ES-I3 (cell line): ENCODE data around the gene HABP4.
A peak's percentile ranks its signal among the peaks of the same experiment; 100 is the strongest.

ENCODE experiments used
- H3K36me3 ChIP-seq: 2 replicates; pipeline ENCODE4 v1.6.1; 2013; ENCODE audit warnings: mild to moderate bottlenecking, low read length, control low read depth, moderate library complexity; ENCODE audit not compliant: insufficient read depth
- H3K4me1 ChIP-seq: 2 replicates; pipeline ENCODE4 v1.6.1; 2013; ENCODE audit warnings: mild to moderate bottlenecking, control low read depth, low read length; ENCODE audit not compliant: insufficient read depth
- H3K9ac ChIP-seq: 2 replicates; pipeline ENCODE4 v1.6.1; 2013; ENCODE audit warnings: low read depth, mild to moderate bottlenecking, low read length, moderate library complexity
- H3K9me3 ChIP-seq: 2 replicates; pipeline ENCODE4 v1.6.1; 2013; ENCODE audit warnings: mild to moderate bottlenecking, low read length, moderate library complexity; ENCODE audit not compliant: control insufficient read depth, insufficient read depth

The HABP4 gene

DNA sequence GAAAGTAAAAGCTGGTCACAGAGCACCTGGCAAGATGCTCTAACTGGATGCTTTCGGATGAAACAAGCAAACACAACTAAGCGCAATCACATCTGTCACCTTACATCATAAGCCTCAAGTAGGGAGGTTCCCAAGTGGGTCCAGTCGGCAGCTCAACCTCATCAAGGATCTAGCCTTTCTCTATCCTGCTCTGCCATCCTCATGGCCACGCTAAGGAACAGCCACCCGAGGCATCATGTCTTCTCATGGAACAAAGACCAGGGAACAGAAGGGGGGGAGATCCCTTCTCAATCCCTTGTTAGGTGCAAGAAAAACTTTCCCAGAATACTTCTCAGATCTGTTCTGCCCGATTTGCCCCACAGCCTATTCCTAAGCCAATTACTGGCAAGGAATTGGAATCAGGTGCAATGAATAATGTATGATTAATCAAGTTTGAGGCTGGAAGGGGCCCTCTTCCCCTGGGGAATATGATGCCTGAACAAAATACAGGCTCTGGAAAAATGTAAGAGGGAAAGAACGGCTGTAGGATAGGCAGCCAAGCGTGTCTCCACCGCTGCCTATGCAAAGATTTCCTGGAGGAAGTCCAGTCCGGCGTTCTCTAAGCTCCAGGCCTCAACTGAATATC is 1.3 kb upstream of the HABP4 start:
- Histone ChIP-seq H3K9me3 (no peaks in the 10 kb centered on the region), H3K36me3 (no peaks in the 10 kb centered on the region), H3K9ac (no peak overlapping the region), H3K4me1 (peaks cover 4% of the 10 kb centered on the region; the same call in 1 of the 2 replicates)

DNA sequence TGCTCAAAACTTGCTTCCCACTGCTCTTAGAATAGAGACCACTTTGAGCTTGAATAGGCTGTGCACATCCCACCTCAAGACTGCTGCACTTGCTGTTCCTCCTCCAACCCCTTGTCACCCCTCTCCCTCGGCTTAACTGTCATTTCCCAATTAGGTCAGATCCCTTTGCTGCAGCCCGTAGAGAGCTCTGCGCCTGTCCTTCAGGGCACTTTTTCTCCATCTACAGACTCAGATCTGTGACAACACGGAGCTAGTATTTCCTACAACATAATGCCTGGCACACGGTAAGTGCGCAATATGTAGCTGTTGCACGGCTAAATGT is 485 bp upstream of the HABP4 start:
- H3K9ac ChIP-seq: peak overlapping the region; percentile 45; the same call in 1 of the 2 replicates
- peaks cover 4% of the 10 kb centered on the region; the same call in 1 of the 2 replicates for H3K4me1 ChIP-seq
- H3K9me3 ChIP-seq: no peaks in the 10 kb centered on the region
- no peaks in the 10 kb centered on the region for H3K36me3 ChIP-seq

- Histone ChIP-seq H3K9me3 (no peaks in the 10 kb centered on the region), H3K36me3 (no peaks in the 10 kb centered on the region), H3K9ac (peak overlapping the region; percentile 54), H3K4me1 (peaks cover 4% of the 10 kb centered on the region; the same call in 1 of the 2 replicates)
Measured at GRCh38 chr9:96450613-96451528, 902 bp downstream of the HABP4 start.

- H3K9me3 ChIP-seq: no peaks in the 10 kb centered on the region
- H3K9ac ChIP-seq: no peak overlapping the region
- H3K4me1 ChIP-seq: peaks cover 4% of the 10 kb centered on the region; the same call in 1 of the 2 replicates
- no peaks in the 10 kb centered on the region for H3K36me3 ChIP-seq
Measured at GRCh38 chr9:96453625-96454024, 3.7 kb downstream of the HABP4 start.

DNA sequence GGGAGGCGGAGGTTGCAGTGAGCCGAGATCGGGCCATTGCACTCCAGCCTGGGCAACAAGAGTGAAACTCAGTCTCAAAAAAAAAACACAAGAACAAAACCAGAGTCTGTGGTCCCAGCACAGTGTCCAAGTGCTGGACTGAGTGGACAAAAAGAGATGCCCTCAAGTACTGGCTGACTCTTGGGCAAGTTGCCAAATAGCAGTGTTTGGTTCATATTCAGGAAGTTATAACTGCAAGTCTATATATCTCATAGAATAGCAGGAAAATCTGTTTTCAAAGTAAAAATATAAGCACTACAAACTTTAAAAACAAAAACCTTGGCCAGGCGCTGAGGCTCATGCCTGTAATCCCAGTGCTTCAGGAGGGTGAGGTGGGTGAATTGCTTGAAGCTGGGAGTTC is 7.3 kb downstream of the HABP4 start:
- Histone ChIP-seq H3K4me1 (peaks cover 19% of the 10 kb centered on the region), H3K9ac (no peak overlapping the region), H3K9me3 (no peaks in the 10 kb centered on the region), H3K36me3 (no peaks in the 10 kb centered on the region; the same call in 1 of the 2 replicates)

- Histone ChIP-seq H3K9ac (no peak overlapping the region), H3K9me3 (no peaks in the 10 kb centered on the region), H3K4me1 (peaks cover 23% of the 10 kb centered on the region), H3K36me3 (no peaks in the 10 kb centered on the region; the same call in 1 of the 2 replicates)
Measured at GRCh38 chr9:96458226-96458625, 8.3 kb downstream of the HABP4 start.

- no peaks in the 10 kb centered on the region for H3K9me3 ChIP-seq
- H3K4me1 ChIP-seq: peaks cover 23% of the 10 kb centered on the region
- H3K36me3 ChIP-seq: no peaks in the 10 kb centered on the region; the same call in 1 of the 2 replicates
- no peak overlapping the region for H3K9ac ChIP-seq
Measured at GRCh38 chr9:96459268-96460007, 9.5 kb downstream of the HABP4 start.

DNA sequence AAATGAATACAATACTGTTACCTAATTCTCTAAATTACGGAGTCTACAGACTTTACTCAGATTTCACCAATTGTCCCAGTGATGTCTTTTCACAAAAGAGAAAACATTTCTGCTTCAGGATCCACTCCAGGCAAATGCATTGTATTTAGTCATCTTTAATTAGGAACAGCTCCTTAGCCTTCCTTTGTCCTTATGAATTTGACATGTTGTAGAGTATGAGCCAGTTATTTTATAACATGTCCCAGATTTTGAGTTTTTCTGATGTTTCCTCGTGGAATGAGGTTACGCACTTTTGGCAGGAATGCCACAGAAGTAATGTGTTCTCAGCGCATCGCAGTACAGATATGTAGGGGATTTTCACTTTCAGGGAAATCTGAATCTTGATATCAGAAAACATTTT is 10.5 kb downstream of the HABP4 start:
- H3K9me3 ChIP-seq: no peaks in the 10 kb centered on the region
- H3K9ac ChIP-seq: no peak overlapping the region
- no peaks in the 10 kb centered on the region; the same call in 1 of the 2 replicates for H3K36me3 ChIP-seq
- H3K4me1 ChIP-seq: peaks cover 23% of the 10 kb centered on the region

DNA sequence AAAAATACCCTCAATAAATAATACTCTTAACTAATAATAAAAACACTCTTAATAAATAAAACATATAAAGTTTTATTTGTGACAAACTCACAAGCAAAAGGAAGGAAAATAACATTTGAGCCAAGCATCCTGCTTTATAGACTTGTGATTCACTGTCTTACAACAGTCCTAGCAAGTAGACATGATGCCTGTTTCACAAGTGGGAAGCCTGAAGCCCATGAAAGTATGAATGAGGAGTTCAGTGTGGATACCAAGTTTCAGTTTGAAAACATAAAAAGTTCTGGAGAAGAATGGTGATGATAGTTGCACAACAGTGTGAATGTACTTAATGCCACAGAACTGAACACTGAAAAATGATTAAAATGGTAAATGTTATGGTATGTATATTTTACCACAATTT is 10.9 kb downstream of the HABP4 start:
- peaks cover 23% of the 10 kb centered on the region for H3K4me1 ChIP-seq
- no peaks in the 10 kb centered on the region for H3K9me3 ChIP-seq
- H3K9ac ChIP-seq: no peak overlapping the region
- no peaks in the 10 kb centered on the region; the same call in 1 of the 2 replicates for H3K36me3 ChIP-seq

- Histone ChIP-seq H3K9ac (no peak overlapping the region), H3K4me1 (peaks cover 23% of the 10 kb centered on the region), H3K36me3 (no peaks in the 10 kb centered on the region; the same call in 1 of the 2 replicates), H3K9me3 (no peaks in the 10 kb centered on the region)
Measured at GRCh38 chr9:96461336-96461735, 11.4 kb downstream of the HABP4 start.

DNA sequence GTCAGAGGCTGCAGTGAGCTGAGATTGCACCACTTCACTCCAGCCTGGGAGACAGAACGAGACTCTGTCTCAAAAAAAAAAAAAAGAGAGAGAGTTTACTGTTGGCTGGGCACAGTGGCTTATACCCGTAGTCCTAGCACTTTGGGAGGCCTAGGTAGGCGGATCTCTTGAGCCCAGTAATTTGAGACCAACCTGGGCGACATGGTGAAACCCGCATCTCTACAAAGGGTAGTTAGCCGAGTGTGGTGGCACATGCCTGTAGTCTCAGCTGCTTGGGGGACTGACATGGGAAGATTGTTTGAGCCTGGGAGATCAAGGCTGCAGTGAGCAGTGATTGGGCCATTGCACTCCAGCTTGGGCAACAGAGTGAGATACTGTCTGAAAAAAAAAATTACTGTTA is 12.6 kb downstream of the HABP4 start:
- no peaks in the 10 kb centered on the region for H3K9me3 ChIP-seq
- no peak overlapping the region for H3K9ac ChIP-seq

GRCh38 chr9:96464426-96464825 is 14.5 kb downstream of the HABP4 start:
- H3K4me1 ChIP-seq: peaks cover 16% of the 10 kb centered on the region
- no peak overlapping the region for H3K9ac ChIP-seq
- no peaks in the 10 kb centered on the region for H3K9me3 ChIP-seq
- no peaks in the 10 kb centered on the region; the same call in none of the 2 replicates for H3K36me3 ChIP-seq

More for the DNA sequence above, 12.6 kb downstream of the HABP4 start:
- Histone ChIP-seq H3K4me1 (peaks cover 23% of the 10 kb centered on the region), H3K36me3 (no peaks in the 10 kb centered on the region; the same call in none of the 2 replicates)

DNA sequence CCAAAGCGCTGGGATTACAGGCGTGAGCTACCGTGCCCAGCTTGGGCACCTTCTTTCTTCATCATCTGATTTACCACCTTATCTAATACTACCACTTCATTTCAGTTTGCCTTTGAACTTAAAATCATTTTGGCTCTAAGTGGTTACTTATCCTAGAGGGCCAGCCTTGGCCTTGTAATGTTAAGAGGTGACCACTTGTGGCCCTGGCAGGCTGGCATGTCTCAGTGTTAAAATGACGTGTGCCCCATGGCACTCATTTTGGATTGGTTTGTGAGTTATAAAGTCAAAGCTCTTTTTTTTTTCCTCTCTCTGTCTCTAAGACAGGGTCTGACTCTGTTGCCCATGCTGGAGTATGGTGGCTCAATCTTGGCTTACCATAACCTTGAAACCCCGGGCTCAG is 17.8 kb downstream of the HABP4 start:
- H3K4me1 ChIP-seq: no peaks in the 10 kb centered on the region
- H3K9me3 ChIP-seq: no peaks in the 10 kb centered on the region
- H3K36me3 ChIP-seq: peaks cover 6% of the 10 kb centered on the region
- H3K9ac ChIP-seq: no peak overlapping the region

DNA sequence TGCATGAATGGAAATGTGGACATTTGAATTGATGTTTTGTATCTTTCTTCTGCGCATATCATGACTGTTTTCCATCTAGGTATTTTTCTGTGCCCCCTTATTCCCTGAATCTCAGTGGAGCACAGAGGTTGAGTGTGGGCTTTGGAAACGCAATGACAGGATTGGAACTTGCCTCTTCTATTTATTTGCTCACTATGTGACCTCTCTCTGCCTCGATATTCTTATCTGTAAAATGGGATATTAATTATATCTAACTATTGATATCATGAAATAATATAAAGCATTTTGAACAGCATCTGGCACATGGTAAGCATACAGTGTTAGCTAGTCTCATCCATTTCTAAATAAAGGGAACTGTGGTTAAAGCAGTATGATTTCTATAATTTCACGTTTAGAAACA is 26.0 kb downstream of the HABP4 start:
- H3K9me3 ChIP-seq: no peaks in the 10 kb centered on the region
- H3K4me1 ChIP-seq: no peaks in the 10 kb centered on the region
- H3K9ac ChIP-seq: no peak overlapping the region
- H3K36me3 ChIP-seq: peaks cover 6% of the 10 kb centered on the region; the same call in 1 of the 2 replicates
